HG03457 (cell line): ENCODE measurements around the gene KCNIP4.

Source experiments
- ATAC-seq: cut with Tn5 transposase; IDR thresholded peaks from one replicate; pipeline ENCODE4 v1.9.1; 2021; ENCODE audit warnings: moderate number of reproducible peaks; ENCODE audit not compliant: unreplicated experiment

The KCNIP4 gene

GRCh38 chr4:21002976-21003375 lies 945.6 kb downstream of the KCNIP4 start:
- ATAC-seq: no peak

DNA sequence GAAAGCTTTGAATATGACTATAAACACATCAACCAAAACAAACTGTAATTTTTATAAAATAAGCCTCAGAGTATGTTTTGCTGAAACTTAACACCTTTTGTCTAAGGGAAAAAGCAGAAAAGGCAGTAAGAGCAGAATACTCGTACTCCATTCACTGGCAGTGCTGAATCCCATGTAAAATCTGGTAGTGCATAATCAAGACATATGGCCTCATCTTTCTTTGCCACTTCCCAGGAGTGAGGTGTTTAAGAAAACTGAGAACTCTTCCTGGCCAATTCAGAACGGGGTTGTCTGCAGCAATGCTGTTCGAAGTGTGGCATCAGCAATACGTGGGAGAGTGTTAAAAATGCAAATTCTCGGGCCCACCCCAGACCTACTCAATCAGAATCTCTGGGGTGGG lies 946.3 kb downstream of the KCNIP4 start:
- ATAC-seq: no peak

- no peak for ATAC-seq
Measured at GRCh38 chr4:21001490-21001889, 947.1 kb downstream of the KCNIP4 start.

GRCh38 chr4:20997886-20998285 lies 950.7 kb downstream of the KCNIP4 start:
- ATAC-seq: no peak

DNA sequence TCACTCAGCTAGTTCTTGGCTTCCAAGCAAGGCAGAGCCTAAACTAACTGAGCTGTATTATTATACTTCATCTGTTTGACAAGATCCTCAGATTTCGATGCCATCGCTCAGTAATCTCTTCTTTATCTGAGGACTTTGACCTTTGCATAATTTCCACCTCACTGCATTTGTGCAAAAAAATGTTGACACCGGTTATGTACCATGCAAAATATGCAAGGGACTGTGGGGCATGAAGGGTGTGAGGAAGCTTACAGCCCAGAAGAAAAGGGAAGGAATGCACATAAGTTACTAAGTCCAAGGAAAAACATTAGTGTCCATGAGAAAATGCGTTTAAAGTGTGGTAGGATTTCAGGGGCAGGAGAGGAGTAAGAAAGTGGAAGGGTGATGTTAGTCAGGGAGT lies 953.0 kb downstream of the KCNIP4 start:
- no peak for ATAC-seq

- no peak for ATAC-seq
Measured at GRCh38 chr4:20995015-20995414, 953.6 kb downstream of the KCNIP4 start.

DNA sequence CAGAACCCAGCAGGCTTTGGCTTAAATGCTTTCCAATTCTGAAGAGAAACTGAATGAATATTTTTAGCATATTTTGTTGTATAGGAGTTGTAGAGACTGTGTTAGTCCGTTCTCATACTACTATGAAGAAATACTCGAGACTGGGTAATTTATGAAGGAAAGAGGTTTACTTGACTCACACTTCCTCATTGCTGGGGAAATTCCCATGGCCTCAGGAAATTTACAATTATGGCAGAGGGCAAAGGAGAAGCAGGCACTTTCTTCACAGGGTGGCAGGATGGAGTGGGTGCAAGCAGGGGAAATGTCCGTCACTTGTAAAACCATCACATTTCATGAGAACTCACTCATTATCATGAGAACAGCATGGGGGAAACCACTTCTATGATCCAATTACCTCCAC lies 956.6 kb downstream of the KCNIP4 start:
- no peak for ATAC-seq

GRCh38 chr4:20987191-20987590 lies 961.4 kb downstream of the KCNIP4 start:
- no peak for ATAC-seq

DNA sequence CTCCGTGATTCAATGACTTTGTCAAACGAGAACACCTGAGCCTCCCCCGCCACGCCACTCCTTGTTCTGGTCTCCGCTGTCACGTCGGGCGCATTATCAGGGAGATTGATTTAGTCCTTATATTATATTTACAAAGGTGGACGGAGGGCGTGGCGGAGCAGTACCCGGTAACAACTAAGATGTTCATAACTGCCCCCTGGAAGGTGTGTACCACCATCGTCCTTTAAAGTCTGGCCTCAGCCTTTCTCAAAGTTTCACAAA lies 964.1 kb downstream of the KCNIP4 start:
- no peak for ATAC-seq

DNA sequence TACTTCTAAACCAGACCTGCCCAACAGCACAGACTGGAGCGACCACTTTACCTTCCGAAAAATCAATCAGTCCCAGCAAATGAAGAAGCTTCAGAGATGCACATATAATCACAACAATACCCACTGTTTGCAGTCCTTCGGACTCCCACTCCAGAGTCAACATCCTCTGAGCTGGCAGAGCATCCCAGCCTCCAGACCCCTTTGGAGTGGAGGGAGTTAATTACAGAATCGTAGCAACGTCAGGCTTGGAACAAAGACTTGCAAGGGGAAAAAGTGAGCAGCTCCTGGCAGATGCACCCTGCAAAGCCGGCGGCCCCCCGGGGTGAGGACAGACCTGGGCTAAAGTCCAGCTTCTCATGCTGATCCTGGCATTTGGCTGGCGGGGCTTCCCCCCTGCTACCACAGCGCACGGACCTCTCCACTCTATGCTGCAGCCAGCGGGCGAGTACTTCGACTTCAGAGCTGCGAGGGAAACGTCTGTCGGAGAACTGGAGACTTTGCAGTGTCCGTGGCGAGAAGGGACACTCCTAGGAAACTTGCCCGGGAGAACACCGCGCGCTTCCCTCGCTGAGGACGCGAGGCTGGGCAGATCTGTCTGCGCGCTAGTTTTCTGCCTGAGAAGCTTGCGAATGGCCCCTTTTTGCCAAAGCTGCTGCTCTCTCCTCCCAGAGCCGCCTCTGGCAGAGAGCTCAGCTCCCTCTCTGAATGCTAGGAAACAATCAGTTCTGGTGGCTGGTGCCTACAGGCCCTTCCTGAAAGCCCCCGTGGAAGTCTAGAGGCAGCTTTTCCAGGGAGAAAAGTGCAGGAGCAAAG lies 964.6 kb downstream of the KCNIP4 start:
- ATAC-seq: no peak

GRCh38 chr4:20982544-20982943 lies 966.0 kb downstream of the KCNIP4 start:
- no peak for ATAC-seq

- no peak for ATAC-seq
Measured at GRCh38 chr4:20960291-20960690, 988.3 kb downstream of the KCNIP4 start.

- ATAC-seq: no peak
Measured at GRCh38 chr4:20954541-20954940, 994.0 kb downstream of the KCNIP4 start.

GRCh38 chr4:20944961-20945360 lies 1003.6 kb downstream of the KCNIP4 start:
- no peak for ATAC-seq

DNA sequence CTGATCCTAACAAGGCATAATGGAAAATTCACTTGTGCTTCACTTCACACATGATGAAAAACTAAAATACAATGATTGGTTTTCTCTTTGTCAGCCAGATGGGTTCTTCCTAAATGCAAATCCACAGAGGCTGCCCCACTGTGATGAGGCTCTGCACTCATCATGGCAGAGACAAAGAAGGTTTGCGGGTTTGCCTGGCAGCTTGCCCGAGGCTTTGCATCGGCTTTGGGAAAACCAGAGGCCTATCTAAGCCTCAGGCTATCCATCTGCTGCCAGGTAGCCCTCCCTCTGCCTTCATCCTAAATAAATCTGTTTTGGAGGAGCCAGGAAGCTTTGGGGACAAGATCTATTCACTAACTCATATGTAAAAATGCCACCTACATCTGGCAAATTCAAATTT lies 1004.1 kb downstream of the KCNIP4 start:
- no peak for ATAC-seq

DNA sequence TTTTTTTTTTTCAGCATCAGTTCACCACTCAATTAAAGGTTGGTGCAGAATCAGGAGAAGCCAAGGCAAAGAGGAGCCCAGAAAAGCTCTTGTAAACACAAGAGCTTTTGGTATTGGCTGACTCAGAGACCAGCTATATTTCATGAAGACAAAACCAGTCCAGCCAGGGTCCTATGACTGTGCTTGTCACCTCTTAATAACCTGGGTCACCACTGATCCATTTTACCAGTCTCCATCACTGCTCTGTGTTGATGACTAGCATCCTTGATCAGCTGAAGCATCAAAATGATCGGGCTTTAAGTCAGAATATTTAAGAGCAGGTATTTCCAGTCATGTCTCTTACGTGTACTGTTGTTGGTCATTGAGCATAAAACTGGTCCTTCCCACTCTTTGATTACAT lies 1010.4 kb downstream of the KCNIP4 start:
- ATAC-seq: no peak

DNA sequence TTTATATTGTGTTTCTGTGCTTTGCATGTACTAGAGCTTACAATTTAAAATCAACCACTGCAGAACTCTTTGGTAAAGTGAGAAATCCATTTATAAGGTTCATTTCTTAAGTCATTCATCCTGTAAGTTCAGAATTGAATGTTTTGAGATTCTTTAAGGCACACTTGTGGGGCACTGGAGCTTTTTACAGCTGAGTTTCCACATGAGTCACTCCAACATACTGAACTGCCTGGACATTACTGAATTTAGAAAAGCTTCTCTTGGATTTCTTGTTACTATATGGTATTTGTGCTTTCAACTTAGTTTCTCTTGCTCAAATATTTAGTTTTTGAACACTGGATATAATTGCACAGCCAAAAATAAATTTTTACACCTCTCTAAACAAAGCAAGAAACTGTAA lies 1022.0 kb downstream of the KCNIP4 start:
- no peak for ATAC-seq

GRCh38 chr4:20925176-20925575 lies 1023.4 kb downstream of the KCNIP4 start:
- no peak for ATAC-seq

DNA sequence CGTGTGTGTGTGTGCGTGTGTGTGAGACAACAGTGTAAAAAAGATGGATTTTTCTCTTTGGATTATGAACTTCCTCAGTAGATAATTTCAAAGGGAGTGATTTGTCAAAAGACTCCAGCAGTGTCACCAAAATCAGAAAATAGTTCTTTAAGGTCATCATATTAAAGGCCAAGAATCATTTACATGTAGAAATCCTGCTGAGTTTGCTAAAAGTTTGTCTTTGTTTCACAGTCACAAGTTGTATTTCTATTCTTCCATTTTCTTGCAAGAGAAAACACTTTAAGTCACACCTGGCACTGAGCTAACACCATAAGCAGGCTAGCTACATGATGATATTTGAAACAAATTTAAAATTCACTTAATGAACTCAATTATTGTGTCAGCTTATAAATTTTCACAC lies 1025.6 kb downstream of the KCNIP4 start:
- ATAC-seq: no peak

DNA sequence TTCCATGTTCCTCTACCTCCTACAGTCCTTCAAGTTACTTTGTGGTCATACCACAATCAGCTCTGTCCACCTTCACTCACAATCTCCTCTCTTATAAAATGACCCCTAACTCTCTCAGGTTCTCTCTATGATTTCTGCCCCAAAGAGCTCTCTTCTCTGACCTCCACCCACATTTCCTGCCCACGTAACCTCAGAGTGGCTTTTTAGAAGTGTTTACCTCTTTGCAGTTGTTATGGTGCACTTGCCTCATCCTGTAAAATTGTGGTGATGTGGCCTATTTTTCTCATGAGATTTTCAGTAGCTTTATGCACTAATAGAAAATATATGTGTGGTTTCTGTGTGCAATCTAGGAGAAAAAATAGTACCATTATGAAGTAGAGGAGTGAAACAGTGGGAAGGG lies 1032.5 kb downstream of the KCNIP4 start:
- ATAC-seq: no peak

GRCh38 chr4:20904966-20905365 lies 1043.6 kb downstream of the KCNIP4 start:
- no peak for ATAC-seq

GRCh38 chr4:20901851-20902250 lies 1046.7 kb downstream of the KCNIP4 start:
- no peak for ATAC-seq

- no peak for ATAC-seq
Measured at GRCh38 chr4:20899591-20899990, 1049.0 kb downstream of the KCNIP4 start.
